ENCODE results near the gene ACER2. TPM values are rescaled to one million over a fixed set of nuclear protein-coding genes. Genes with fewer than 3 reads are reported as not detected.

Gene ACER2
- total RNA-seq, 3 donors from 2014 or later, result 0.65 to 0.87 (median 0.76) TPM

DNA sequence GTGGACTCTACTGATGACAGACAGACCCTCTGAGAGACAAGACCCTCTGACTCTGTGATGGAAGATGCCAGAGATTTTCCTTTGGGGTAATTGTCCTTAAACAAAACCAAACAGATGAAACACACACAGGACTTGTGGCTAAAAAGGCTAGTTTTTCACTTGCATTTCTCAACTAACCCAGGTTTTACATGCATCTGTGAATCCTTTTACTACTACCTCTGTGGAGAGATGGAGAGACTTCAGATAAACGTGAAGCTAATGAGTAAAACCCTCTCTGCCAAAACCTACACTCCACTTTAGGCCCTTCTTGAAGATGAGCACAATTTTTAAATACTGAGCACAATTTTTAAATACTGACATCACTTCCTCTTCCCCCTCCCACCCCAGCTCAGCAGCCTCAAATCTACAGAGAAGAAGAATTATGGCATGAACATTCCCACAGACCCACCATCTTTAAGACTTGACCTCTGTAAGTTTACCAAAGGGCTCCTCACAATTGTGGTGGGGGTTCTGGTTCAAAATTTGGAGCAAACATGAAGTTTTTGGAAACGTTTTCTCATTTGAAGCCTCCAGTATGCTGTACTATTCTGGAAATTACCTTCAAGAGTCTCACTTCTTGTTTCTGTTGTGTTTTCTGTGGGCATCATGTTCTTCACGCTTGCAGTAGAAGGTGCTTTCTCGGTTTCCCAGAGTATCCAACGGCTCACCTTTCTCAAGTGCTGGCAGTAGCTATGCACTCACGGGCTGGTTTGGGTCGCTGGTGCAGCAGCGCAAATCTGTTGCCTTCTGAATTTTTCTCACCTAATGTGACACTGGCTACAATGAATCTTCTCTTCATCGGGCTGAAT, 42.7 kb downstream of the ACER2 start:
- Mint-ChIP-seq H3K36me3 (ENCODE audit: insufficient read depth) (no peaks in the 10 kb centered on the region), H3K27me3 (ENCODE audit: low read depth) (no peaks in the 10 kb centered on the region), H3K4me1 (ENCODE audit: low read depth) (no peaks in the 10 kb centered on the region), H3K9me3 (no peaks in the 10 kb centered on the region), H3K4me3 (no peak overlapping the region)
- DNase-seq, result no peak
- ATAC-seq, result no peak

GRCh38 chr9:19456426-19456825, 47.6 kb downstream of the ACER2 start:
- H3K4me1 Mint-ChIP-seq (ENCODE audit: low read depth), result peaks cover 7% of the 10 kb centered on the region
- DNase-seq (no peak), ATAC-seq (no peak)
- no peaks in the 10 kb centered on the region for H3K27me3 Mint-ChIP-seq (ENCODE audit: low read depth)
- no peaks in the 10 kb centered on the region for H3K36me3 Mint-ChIP-seq (ENCODE audit: insufficient read depth)
- no peak overlapping the region for H3K4me3 Mint-ChIP-seq
- no peaks in the 10 kb centered on the region for H3K9me3 Mint-ChIP-seq

- no peaks in the 10 kb centered on the region for H3K27me3 Mint-ChIP-seq (ENCODE audit: low read depth)
- H3K4me3 Mint-ChIP-seq, result peak overlapping the region; percentile 52
- no peaks in the 10 kb centered on the region for H3K36me3 Mint-ChIP-seq (ENCODE audit: insufficient read depth)
- peaks cover 7% of the 10 kb centered on the region for H3K4me1 Mint-ChIP-seq (ENCODE audit: low read depth)
- DNase-seq (peak; percentile 62), ATAC-seq (peak; percentile 85 to 93)
- H3K9me3 Mint-ChIP-seq, result no peaks in the 10 kb centered on the region
These were observed 48.3 kb downstream of the ACER2 start for GRCh38 chr9:19456996-19457692.

DNA sequence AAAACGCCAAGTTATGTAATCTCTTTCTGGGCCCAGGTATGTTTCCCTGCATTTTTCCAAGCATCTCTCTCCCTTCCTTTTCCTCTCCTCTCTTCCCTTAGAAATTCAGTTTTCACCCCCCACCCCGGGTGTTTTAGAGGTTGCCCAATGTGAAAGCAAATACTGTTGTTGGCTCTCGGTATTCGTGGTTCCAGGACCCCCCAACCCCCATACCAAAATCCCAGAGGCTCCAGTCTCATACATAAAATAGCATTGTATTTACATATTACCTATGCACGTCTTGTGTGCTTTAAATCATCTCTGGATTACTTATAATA, 48.8 kb downstream of the ACER2 start:
- no peaks in the 10 kb centered on the region for H3K27me3 Mint-ChIP-seq (ENCODE audit: low read depth)
- H3K9me3 Mint-ChIP-seq, result no peaks in the 10 kb centered on the region
- no peaks in the 10 kb centered on the region for H3K36me3 Mint-ChIP-seq (ENCODE audit: insufficient read depth)
- peaks cover 7% of the 10 kb centered on the region for H3K4me1 Mint-ChIP-seq (ENCODE audit: low read depth)
- H3K4me3 Mint-ChIP-seq, result peak overlapping the region; percentile 52
- DNase-seq (no peak), ATAC-seq (no peak)

DNA sequence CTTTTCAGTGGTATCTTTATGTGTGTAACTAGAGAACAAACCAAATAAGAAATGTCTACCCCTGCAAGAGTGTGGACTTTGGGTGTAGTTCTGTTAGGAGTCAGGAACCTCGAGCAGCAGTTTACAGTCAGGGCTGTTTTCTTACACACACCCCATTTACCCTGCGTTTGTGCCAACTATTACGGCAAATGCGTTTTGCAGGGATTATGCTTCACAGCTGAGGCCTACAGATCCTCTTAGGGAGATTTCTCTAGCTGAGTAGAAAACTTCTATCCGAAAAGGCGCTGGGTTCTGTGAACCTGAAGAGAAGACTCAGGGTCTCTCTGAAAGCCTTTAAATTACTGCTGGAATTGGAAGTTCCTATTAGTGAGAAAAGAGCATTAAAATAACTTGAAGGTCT, 51.4 kb downstream of the ACER2 start:
- Mint-ChIP-seq H3K4me3 (no peak overlapping the region), H3K27me3 (ENCODE audit: low read depth) (no peaks in the 10 kb centered on the region)
- no peak for DNase-seq

GRCh38 chr9:19461135-19461534, 52.3 kb downstream of the ACER2 start:
- Mint-ChIP-seq H3K36me3 (ENCODE audit: insufficient read depth) (no peaks in the 10 kb centered on the region), H3K27me3 (ENCODE audit: low read depth) (no peaks in the 10 kb centered on the region), H3K4me1 (ENCODE audit: low read depth) (peaks cover 18% of the 10 kb centered on the region), H3K4me3 (no peak overlapping the region), H3K9me3 (no peaks in the 10 kb centered on the region)
- DNase-seq (no peak), ATAC-seq (no peak)

More for the DNA sequence above, 51.4 kb downstream of the ACER2 start:
- H3K4me1 Mint-ChIP-seq (ENCODE audit: low read depth), result peaks cover 17% of the 10 kb centered on the region
- H3K9me3 Mint-ChIP-seq, result no peaks in the 10 kb centered on the region
- no peaks in the 10 kb centered on the region for H3K36me3 Mint-ChIP-seq (ENCODE audit: insufficient read depth)
- no peak for ATAC-seq

- ATAC-seq (peak in 1 of 2 donors; percentile 3), DNase-seq (no peak)
- Mint-ChIP-seq H3K36me3 (ENCODE audit: insufficient read depth) (no peaks in the 10 kb centered on the region), H3K27me3 (ENCODE audit: low read depth) (no peaks in the 10 kb centered on the region), H3K4me1 (ENCODE audit: low read depth) (peaks cover 11% of the 10 kb centered on the region), H3K9me3 (no peaks in the 10 kb centered on the region), H3K4me3 (peak overlapping the region; percentile 76)
These were observed 55.4 kb downstream of the ACER2 start for GRCh38 chr9:19464061-19464763.

DNA sequence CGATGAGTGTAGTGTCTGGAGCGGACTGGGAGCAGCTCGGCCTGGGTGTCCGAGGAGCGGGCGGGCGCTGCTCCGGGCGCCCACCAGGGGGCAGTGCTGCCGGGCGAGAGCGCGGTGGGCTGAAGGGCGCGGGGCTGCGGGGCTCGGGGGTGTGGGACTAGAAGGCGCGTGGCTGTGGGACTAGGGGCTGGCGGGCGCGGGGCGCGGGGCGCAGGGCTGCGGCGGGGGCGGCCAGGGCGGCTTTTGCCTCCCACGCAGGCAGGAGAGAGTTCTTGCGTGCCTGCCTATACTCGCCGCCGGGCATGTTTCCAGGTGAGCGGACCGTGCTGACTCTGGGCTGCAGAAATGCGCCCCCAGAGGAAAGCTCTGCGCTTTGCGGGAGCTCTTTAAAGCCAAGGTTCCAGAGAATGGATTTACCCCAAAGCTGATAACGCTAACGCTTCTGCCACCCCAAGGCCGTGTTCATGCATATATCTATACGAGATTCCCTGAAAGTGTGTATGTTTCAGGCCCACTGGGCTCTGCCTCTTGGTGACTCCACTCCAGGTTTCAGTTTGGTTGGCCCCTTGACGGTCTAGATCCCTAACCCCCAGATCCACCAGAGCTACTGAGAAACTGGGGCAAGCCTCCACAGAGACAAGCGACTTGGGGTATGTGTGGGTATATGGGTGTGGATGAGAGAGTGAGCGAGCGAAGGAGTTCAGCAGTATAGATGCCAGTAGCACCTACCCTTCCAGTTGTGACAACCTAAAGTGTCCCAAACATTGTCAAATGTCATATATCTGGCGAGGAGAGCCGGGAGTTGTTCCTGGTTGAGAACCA, 56.2 kb downstream of the ACER2 start:
- H3K9me3 Mint-ChIP-seq, result no peaks in the 10 kb centered on the region
- H3K36me3 Mint-ChIP-seq (ENCODE audit: insufficient read depth), result no peaks in the 10 kb centered on the region
- peak overlapping the region; percentile 76 for H3K4me3 Mint-ChIP-seq
- peak; percentile 66 for DNase-seq
- H3K4me1 Mint-ChIP-seq (ENCODE audit: low read depth), result peaks cover 11% of the 10 kb centered on the region
- no peaks in the 10 kb centered on the region for H3K27me3 Mint-ChIP-seq (ENCODE audit: low read depth)
- ATAC-seq, result peak; percentile 93

DNA sequence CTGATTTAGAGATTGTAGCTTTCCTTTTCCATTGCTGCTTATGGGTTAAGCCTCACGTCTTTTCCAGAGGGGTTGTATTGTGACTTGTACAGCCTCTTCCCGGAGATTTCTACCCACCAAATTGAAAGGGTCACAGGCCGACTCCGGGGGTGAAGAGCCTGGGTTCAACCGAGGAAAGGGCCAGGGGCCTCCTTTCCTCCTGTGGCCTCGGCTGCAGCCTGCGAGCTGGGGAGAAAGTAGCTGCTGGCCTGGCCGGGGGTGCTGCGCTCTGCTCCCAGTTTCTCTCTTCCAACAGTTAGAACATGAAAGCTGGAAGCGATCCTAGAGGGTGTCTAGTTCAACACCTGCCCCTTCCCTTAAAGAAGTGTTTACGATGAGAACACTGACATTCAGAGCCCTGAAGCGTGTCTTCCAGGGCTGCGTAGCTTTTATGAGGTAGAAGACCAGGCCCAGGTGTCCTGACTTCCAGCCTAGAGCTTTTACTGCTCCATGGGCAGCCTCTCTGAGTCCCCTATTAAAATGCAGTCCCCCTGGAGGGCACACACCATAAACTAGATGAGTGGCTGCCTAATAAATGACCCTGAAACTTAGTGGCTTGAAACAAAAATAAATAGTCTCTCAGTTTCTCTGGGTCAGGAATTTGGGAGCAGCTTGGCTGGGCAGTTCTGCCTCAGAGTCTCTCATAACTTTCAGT, 56.9 kb downstream of the ACER2 start:
- H3K4me1 Mint-ChIP-seq (ENCODE audit: low read depth), result peaks cover 11% of the 10 kb centered on the region
- H3K9me3 Mint-ChIP-seq, result no peaks in the 10 kb centered on the region
- no peak for ATAC-seq
- no peaks in the 10 kb centered on the region for H3K27me3 Mint-ChIP-seq (ENCODE audit: low read depth)
- DNase-seq, result no peak
- H3K4me3 Mint-ChIP-seq, result peak overlapping the region; percentile 76
- H3K36me3 Mint-ChIP-seq (ENCODE audit: insufficient read depth), result no peaks in the 10 kb centered on the region

- ATAC-seq, result no peak
- no peak overlapping the region for H3K4me3 Mint-ChIP-seq
- DNase-seq, result no peak
These were observed 57.5 kb downstream of the ACER2 start for GRCh38 chr9:19466280-19466639.

GRCh38 chr9:19469271-19469670, 60.5 kb downstream of the ACER2 start:
- Mint-ChIP-seq H3K9me3 (no peaks in the 10 kb centered on the region), H3K27me3 (ENCODE audit: low read depth) (no peaks in the 10 kb centered on the region), H3K4me3 (no peak overlapping the region), H3K4me1 (ENCODE audit: low read depth) (peaks cover 24% of the 10 kb centered on the region), H3K36me3 (ENCODE audit: insufficient read depth) (no peaks in the 10 kb centered on the region)
- ATAC-seq (no peak), DNase-seq (no peak)

More at GRCh38 chr9:19466280-19466639, 57.5 kb downstream of the ACER2 start:
- Mint-ChIP-seq H3K4me1 (ENCODE audit: low read depth) (peaks cover 14% of the 10 kb centered on the region), H3K36me3 (ENCODE audit: insufficient read depth) (no peaks in the 10 kb centered on the region), H3K9me3 (no peaks in the 10 kb centered on the region), H3K27me3 (ENCODE audit: low read depth) (no peaks in the 10 kb centered on the region)

GRCh38 chr9:19470567-19470966, 61.8 kb downstream of the ACER2 start:
- Mint-ChIP-seq H3K36me3 (ENCODE audit: insufficient read depth) (no peaks in the 10 kb centered on the region), H3K27me3 (ENCODE audit: low read depth) (no peaks in the 10 kb centered on the region), H3K9me3 (no peaks in the 10 kb centered on the region), H3K4me1 (ENCODE audit: low read depth) (peaks cover 16% of the 10 kb centered on the region), H3K4me3 (no peak overlapping the region)
- DNase-seq (no peak), ATAC-seq (no peak)

GRCh38 chr9:19470981-19471650, 62.3 kb downstream of the ACER2 start:
- DNase-seq (no peak), ATAC-seq (no peak)
- H3K27me3 Mint-ChIP-seq (ENCODE audit: low read depth), result no peaks in the 10 kb centered on the region
- no peak overlapping the region for H3K4me3 Mint-ChIP-seq
- H3K36me3 Mint-ChIP-seq (ENCODE audit: insufficient read depth), result no peaks in the 10 kb centered on the region
- peaks cover 16% of the 10 kb centered on the region for H3K4me1 Mint-ChIP-seq (ENCODE audit: low read depth)
- no peaks in the 10 kb centered on the region for H3K9me3 Mint-ChIP-seq

Data from activated T-cell treated with anti-CD3 and anti-CD28 coated beads, Interleukin-2, amount 50 U/mL, for 4 hours (primary cell).